Measurements from ENCODE around the gene WDR93. TPM values are rescaled to one million over a fixed set of nuclear protein-coding genes. Genes with fewer than 3 reads are reported as not detected.

WDR93 gene
- total RNA-seq, 4 donors from 2014 or later: 0.12 to 0.26 TPM; not detected in 2

GRCh38 chr15:89657686-89658200, 32.9 kb upstream of the WDR93 start:
- TF ChIP-seq CTCF (IDR thresholded peaks at IDR 0.05) (no peak), POLR2A (IDR thresholded peaks at IDR 0.05) (no peak)
- no peak for DNase-seq (ENCODE audit: low spot score in 2 of 2)
- intact Hi-C loops (cut with DNase I; ENCODE audit: low total_unique reads): no loop called here
- no peak overlapping the region for H3K4me3 ChIP-seq (ENCODE audit: low read depth, poor library complexity, severe bottlenecking)
- 79 to 84% methylated on average over 5 of the region's 5 CpGs for WGBS, 2 donors

- WGBS, 2 donors: 89 to 95% methylated on average over 2 of the region's 2 CpGs
- H3K4me3 ChIP-seq (ENCODE audit: low read depth, poor library complexity, severe bottlenecking): no peak overlapping the region
- intact Hi-C loops (cut with DNase I; ENCODE audit: low total_unique reads): no loop called here
- TF ChIP-seq CTCF (IDR thresholded peaks at IDR 0.05): no peak
- no peak for TF ChIP-seq POLR2A (IDR thresholded peaks at IDR 0.05)
- no peak for DNase-seq (ENCODE audit: low spot score in 2 of 2)
Observed at GRCh38 chr15:89659295-89659694, 31.3 kb upstream of the WDR93 start.

- no peak for DNase-seq (ENCODE audit: low spot score in 2 of 2)
- no peak overlapping the region for H3K4me3 ChIP-seq (ENCODE audit: low read depth, poor library complexity, severe bottlenecking)
- WGBS, 2 donors: 83 to 96% methylated on average over 2 of the region's 2 CpGs
Observed at GRCh38 chr15:89660556-89660955, 30.1 kb upstream of the WDR93 start.

GRCh38 chr15:89662893-89663626, 27.6 kb upstream of the WDR93 start:
- WGBS, 2 donors: 16 to 43% methylated on average over 11 of the region's 11 CpGs
- H3K4me3 ChIP-seq (ENCODE audit: low read depth, poor library complexity, severe bottlenecking): no peak overlapping the region
- intact Hi-C loops (cut with DNase I; ENCODE audit: low total_unique reads): no loop called here
- no peak for TF ChIP-seq POLR2A (IDR thresholded peaks at IDR 0.05)
- no peak for TF ChIP-seq CTCF (IDR thresholded peaks at IDR 0.05)
- peak; percentile 53 to 90 for DNase-seq (ENCODE audit: low spot score in 2 of 2)

More at GRCh38 chr15:89660556-89660955, 30.1 kb upstream of the WDR93 start:
- no peak for TF ChIP-seq CTCF (IDR thresholded peaks at IDR 0.05)
- no peak for TF ChIP-seq POLR2A (IDR thresholded peaks at IDR 0.05)
- intact Hi-C loops (cut with DNase I; ENCODE audit: low total_unique reads): no loop called here

GRCh38 chr15:89664441-89665350, 25.9 kb upstream of the WDR93 start:
- 85 to 88% methylated on average over 13 of the region's 13 CpGs for WGBS, 2 donors
- peak in 1 of 2 donors; percentile 54 for DNase-seq (ENCODE audit: low spot score in 2 of 2)
- intact Hi-C loops (cut with DNase I; ENCODE audit: low total_unique reads): no loop called here
- TF ChIP-seq POLR2A (IDR thresholded peaks at IDR 0.05): no peak
- no peak for TF ChIP-seq CTCF (IDR thresholded peaks at IDR 0.05)
- no peak overlapping the region for H3K4me3 ChIP-seq (ENCODE audit: low read depth, poor library complexity, severe bottlenecking)
